ENCODE measurements around the gene ATP2A3.

DNA sequence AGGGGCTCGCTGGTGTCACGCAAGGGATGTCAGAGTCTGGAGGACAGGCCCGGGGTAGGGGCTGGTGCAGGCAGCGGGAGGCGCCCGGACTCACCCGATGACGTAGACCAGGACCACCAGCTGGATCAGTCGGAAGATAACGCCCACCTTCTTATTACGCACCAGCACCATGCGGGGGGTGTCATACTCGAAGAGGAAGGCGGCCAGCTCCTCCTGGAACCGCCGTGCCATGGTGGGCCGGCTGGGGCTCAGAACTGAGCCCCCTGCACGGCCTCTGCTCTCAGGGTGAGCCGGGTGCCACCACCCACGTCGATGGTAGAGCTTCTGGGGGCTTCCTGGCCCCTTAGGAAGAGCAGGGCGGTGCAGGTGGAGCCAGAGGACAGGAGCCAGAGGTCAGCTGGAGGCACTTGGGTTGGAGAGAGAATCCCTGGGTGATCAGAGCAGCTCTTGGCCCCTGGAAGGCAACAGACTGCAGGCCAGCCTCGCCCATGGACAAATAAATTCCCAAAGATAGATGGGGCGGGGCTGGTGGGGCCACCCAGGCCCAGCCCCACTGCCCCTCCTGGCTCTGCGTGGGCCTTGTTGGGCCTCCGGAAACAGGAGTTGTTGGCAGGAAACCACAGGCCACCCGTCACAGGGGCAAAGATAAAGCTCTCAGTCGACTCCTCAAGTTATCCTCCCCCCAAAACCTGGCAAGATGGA lies 48.1 kb downstream of the ATP2A3 start, which contains the start of gene P2RX1:
- TF ChIP-seq, protein P1, sequence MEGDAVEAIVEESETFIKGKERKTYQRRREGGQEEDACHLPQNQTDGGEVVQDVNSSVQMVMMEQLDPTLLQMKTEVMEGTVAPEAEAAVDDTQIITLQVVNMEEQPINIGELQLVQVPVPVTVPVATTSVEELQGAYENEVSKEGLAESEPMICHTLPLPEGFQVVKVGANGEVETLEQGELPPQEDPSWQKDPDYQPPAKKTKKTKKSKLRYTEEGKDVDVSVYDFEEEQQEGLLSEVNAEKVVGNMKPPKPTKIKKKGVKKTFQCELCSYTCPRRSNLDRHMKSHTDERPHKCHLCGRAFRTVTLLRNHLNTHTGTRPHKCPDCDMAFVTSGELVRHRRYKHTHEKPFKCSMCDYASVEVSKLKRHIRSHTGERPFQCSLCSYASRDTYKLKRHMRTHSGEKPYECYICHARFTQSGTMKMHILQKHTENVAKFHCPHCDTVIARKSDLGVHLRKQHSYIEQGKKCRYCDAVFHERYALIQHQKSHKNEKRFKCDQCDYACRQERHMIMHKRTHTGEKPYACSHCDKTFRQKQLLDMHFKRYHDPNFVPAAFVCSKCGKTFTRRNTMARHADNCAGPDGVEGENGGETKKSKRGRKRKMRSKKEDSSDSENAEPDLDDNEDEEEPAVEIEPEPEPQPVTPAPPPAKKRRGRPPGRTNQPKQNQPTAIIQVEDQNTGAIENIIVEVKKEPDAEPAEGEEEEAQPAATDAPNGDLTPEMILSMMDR (IDR thresholded peaks at IDR 0.05): no peak
- no peak for TF ChIP-seq POLR2A (IDR thresholded peaks at IDR 0.05)
- TF ChIP-seq EP300 (IDR thresholded peaks at IDR 0.05): no peak
